Liver (tissue), 9 donors: ENCODE results near the gene DYNC1H1. TPM values are rescaled to one million over a fixed set of nuclear protein-coding genes. Genes with fewer than 3 reads are reported as not detected.

Experiments used
- DNase-seq: peaks from one replicate; pipeline ENCODE4 v3.0.0-alpha.2; 2017; ENCODE audit warnings: low spot score
- H3K27ac ChIP-seq, 2 donors: one replicate each; pipeline ENCODE4 v1.7.0; 2013; ENCODE audit warnings: inconsistent platforms in 2 of 2, low read length in 2 of 2, control low read depth in 1 of 2, low read depth in 1 of 2, mild to moderate bottlenecking in 1 of 2
- H3K27me3 ChIP-seq, 4 donors: one replicate each; pipeline versions ENCODE4 v1.6.1 to v1.7.0; 2013; ENCODE audit warnings: low read length in 3 of 4, inconsistent platforms in 1 of 4, mild to moderate bottlenecking in 1 of 4, moderate library complexity in 1 of 4; ENCODE audit not compliant: control insufficient read depth in 4 of 4, insufficient read depth in 4 of 4
- H3K36me3 ChIP-seq, 4 donors: one replicate each; pipeline versions ENCODE4 v1.6.1 to v1.7.0; 2013; ENCODE audit warnings: low read length in 3 of 4, mild to moderate bottlenecking in 3 of 4, low read depth in 1 of 4, moderate library complexity in 1 of 4; ENCODE audit not compliant: control insufficient read depth in 4 of 4, insufficient read depth in 3 of 4
- H3K4me1 ChIP-seq, 4 donors: one replicate each; pipeline versions ENCODE4 v1.6.1 to v1.7.0; 2013; ENCODE audit warnings: low read length in 3 of 4, mild to moderate bottlenecking in 3 of 4, moderate library complexity in 1 of 4; ENCODE audit not compliant: control insufficient read depth in 4 of 4, insufficient read depth in 4 of 4
- H3K4me3 ChIP-seq, 3 donors: one replicate each; pipeline versions ENCODE4 v1.6.1 to v1.7.0; 2013; ENCODE audit warnings: low read length in 3 of 3, control low read depth in 1 of 3, low read depth in 1 of 3, mild to moderate bottlenecking in 1 of 3
- H3K9ac ChIP-seq, 2 donors: one replicate each; pipeline ENCODE4 v1.7.0; 2013; ENCODE audit warnings: low read length in 2 of 2, mild to moderate bottlenecking in 2 of 2, moderate library complexity in 2 of 2, control low read depth in 1 of 2, low read depth in 1 of 2
- H3K9me3 ChIP-seq, 4 donors: one replicate each; pipeline versions ENCODE4 v1.6.1 to v1.7.0; 2013; ENCODE audit warnings: low read length in 3 of 4; ENCODE audit not compliant: control insufficient read depth in 4 of 4
- ATF3 ChIP-seq: IDR thresholded peaks from 2 replicates; pipeline ENCODE4 v1.6.1; 2016; ENCODE audit warnings: antibody characterized with exemption
- EGR1 ChIP-seq, 2 donors: IDR thresholded peaks; 2 replicates each; pipeline ENCODE4 v1.6.1; 2016 to 2018; ENCODE audit warnings: antibody characterized with exemption in 2 of 2, low read depth in 2 of 2
- FOXA1 ChIP-seq: IDR thresholded peaks from 2 replicates; pipeline ENCODE4 v1.6.1; 2016; ENCODE audit warnings: antibody characterized with exemption
- FOXA2 ChIP-seq: IDR thresholded peaks from 2 replicates; pipeline ENCODE4 v1.6.1; 2016; ENCODE audit warnings: antibody characterized with exemption
- GABPA ChIP-seq, 2 donors: IDR thresholded peaks in 1 of 2; conservative IDR thresholded peaks in 1 of 2; 2 replicates each; pipeline ENCODE4 v1.6.1; 2016; ENCODE audit warnings: antibody characterized with exemption in 2 of 2, mild to moderate bottlenecking in 1 of 2, moderate library complexity in 1 of 2
- JUND ChIP-seq, 2 donors: IDR thresholded peaks; 2 replicates each; pipeline ENCODE4 v1.6.1; 2016; ENCODE audit warnings: antibody characterized with exemption in 2 of 2
- NR2F2 ChIP-seq: IDR thresholded peaks from 2 replicates; pipeline ENCODE4 v1.6.1; 2016; ENCODE audit warnings: antibody characterized with exemption
- REST ChIP-seq: IDR thresholded peaks from 2 replicates; pipeline ENCODE4 v1.6.1; 2016; ENCODE audit warnings: antibody characterized with exemption, mild to moderate bottlenecking
- RXRA ChIP-seq, 2 donors: IDR thresholded peaks; 2 replicates each; pipeline ENCODE4 v1.6.1; 2017 to 2018; ENCODE audit warnings: antibody characterized with exemption in 2 of 2, mild to moderate bottlenecking in 1 of 2
- SP1 ChIP-seq: IDR thresholded peaks from 2 replicates; pipeline ENCODE4 v1.6.1; 2018; ENCODE audit warnings: antibody characterized with exemption, mild to moderate bottlenecking
- TAF1 ChIP-seq: conservative IDR thresholded peaks from 2 replicates; pipeline ENCODE4 v1.6.1; 2016; ENCODE audit warnings: antibody characterized with exemption, mild to moderate bottlenecking
- YY1 ChIP-seq: IDR thresholded peaks from 2 replicates; pipeline ENCODE4 v1.6.1; 2016; ENCODE audit warnings: antibody characterized with exemption, mild to moderate bottlenecking
- WGBS: extraction: QIAGEN DNeasy Blood & Tissue Kit; methylation state at CpG from one replicate; pipeline ENCODE4 v1.1.7; 2013; 5-methylcytosine and 5-hydroxymethylcytosine counted together
- polyA plus RNA-seq, 2 donors: library from polyadenylated mRNA; stranded (reverse) in 1 of 2; unstranded in 1 of 2; fragments of 200-250 nt in 1 of 2; fragments of >200 nt in 1 of 2; fragmentation: Nextera tagmentation in 1 of 2; extraction: Ambion mirVana in 1 of 2; gene quantifications; one replicate each; pipeline versions ENCODE4 v1.2.1 to v1.2.3, GENCODE V29; 2013 to 2015
- total RNA-seq, 2 donors: library from RNA; depleted of rRNA; stranded (reverse); fragments of >200 nt; gene quantifications; one replicate each; pipeline ENCODE4 v1.2.3, GENCODE V29; 2014
- TF ChIP-seq, protein P1 (sequence below): IDR thresholded peaks from 2 replicates; pipeline ENCODE4 v1.6.1; 2016; ENCODE audit warnings: antibody characterized with exemption
- TF ChIP-seq, protein P2 (sequence below): fragments of 150-350 bp; IDR thresholded peaks from 2 replicates; pipeline ENCODE4 v1.5.1; 2017; ENCODE audit warnings: improper control_type of control experiment, low read depth, low read length; ENCODE audit not compliant: missing input control
- donor health status: healthy.
- donor health status: healthy.
- donor health status: healthy.
- donor health status: healthy.
- donor health status: healthy.

Gene DYNC1H1
- total and polyA plus RNA-seq, 4 donors, result 50.3 to 201 (median 82.6) TPM

- no peaks in the 10 kb centered on the region for H3K9me3 ChIP-seq
- 96% methylated on average over 21 of the region's 21 CpGs for WGBS
- DNase-seq, result no peak
Observed at GRCh38 chr14:102016420-102017090, 52.2 kb downstream of the DYNC1H1 start.

GRCh38 chr14:102018251-102018650 lies 53.9 kb downstream of the DYNC1H1 start:
- Histone ChIP-seq H3K4me3 (no peak overlapping the region), H3K36me3 (peaks cover 30 to 88% (median 78%) of the 10 kb centered on the region in 4 donors), H3K4me1 (no peaks in the 10 kb centered on the region), H3K9me3 (no peaks in the 10 kb centered on the region), H3K27ac (no peak overlapping the region), H3K27me3 (no peaks in the 10 kb centered on the region), H3K9ac (no peak overlapping the region)
- TF ChIP-seq, protein P1, sequence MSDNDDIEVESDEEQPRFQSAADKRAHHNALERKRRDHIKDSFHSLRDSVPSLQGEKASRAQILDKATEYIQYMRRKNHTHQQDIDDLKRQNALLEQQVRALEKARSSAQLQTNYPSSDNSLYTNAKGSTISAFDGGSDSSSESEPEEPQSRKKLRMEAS, result no peak
- TF ChIP-seq JUND (IDR thresholded peaks at IDR 0.05) (no peak), NR2F2 (no peak), TAF1 (no peak), FOXA2 (no peak), REST (no peak), ATF3 (no peak), YY1 (no peak), GABPA (IDR thresholded peaks at IDR 0.05 in 1 of 2, conservative IDR thresholded peaks at IDR 0.05 in 1 of 2) (no peak), SP1 (no peak), EGR1 (IDR thresholded peaks at IDR 0.05; ENCODE audit: low read depth in 2 of 2) (no peak)
- TF ChIP-seq, protein P2, sequence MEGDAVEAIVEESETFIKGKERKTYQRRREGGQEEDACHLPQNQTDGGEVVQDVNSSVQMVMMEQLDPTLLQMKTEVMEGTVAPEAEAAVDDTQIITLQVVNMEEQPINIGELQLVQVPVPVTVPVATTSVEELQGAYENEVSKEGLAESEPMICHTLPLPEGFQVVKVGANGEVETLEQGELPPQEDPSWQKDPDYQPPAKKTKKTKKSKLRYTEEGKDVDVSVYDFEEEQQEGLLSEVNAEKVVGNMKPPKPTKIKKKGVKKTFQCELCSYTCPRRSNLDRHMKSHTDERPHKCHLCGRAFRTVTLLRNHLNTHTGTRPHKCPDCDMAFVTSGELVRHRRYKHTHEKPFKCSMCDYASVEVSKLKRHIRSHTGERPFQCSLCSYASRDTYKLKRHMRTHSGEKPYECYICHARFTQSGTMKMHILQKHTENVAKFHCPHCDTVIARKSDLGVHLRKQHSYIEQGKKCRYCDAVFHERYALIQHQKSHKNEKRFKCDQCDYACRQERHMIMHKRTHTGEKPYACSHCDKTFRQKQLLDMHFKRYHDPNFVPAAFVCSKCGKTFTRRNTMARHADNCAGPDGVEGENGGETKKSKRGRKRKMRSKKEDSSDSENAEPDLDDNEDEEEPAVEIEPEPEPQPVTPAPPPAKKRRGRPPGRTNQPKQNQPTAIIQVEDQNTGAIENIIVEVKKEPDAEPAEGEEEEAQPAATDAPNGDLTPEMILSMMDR, result no peak
- WGBS, result 96% methylated on average over 19 of the region's 19 CpGs
- no peak for DNase-seq

More at GRCh38 chr14:102016420-102017090, 52.2 kb downstream of the DYNC1H1 start:
- Histone ChIP-seq H3K9ac (no peak overlapping the region), H3K27me3 (no peaks in the 10 kb centered on the region), H3K27ac (no peak overlapping the region), H3K36me3 (peaks cover 31 to 94% (median 84%) of the 10 kb centered on the region in 4 donors), H3K4me1 (no peaks in the 10 kb centered on the region), H3K4me3 (no peak overlapping the region)
- TF ChIP-seq FOXA1, result no peak
- TF ChIP-seq, protein P2, result no peak
- TF ChIP-seq, protein P1, result no peak
- no peak for TF ChIP-seq YY1
- no peak for TF ChIP-seq RXRA (IDR thresholded peaks at IDR 0.05)
- TF ChIP-seq ATF3, result no peak
- no peak for TF ChIP-seq JUND (IDR thresholded peaks at IDR 0.05)
- no peak for TF ChIP-seq EGR1 (IDR thresholded peaks at IDR 0.05; ENCODE audit: low read depth in 2 of 2)
